Hepatocyte (in vitro differentiated cells): ENCODE measurements around the gene EVX2. TPM values are rescaled to one million over a fixed set of nuclear protein-coding genes. Genes with fewer than 3 reads are reported as not detected.
A peak's percentile ranks its signal among the peaks of the same experiment; 100 is the strongest.

ENCODE experiments used
- DNase-seq: peaks from one replicate; pipeline ENCODE4 v3.0.0-alpha.2; 2016; ENCODE audit warnings: low spot score
- H2AFZ ChIP-seq: fragments of 200-600 bp; sonication (generic); 2 replicates; pipeline ENCODE4 v1.6.0; 2016; ENCODE audit warnings: antibody characterized with exemption, mild to moderate bottlenecking
- H3K27ac ChIP-seq: fragments of 200-600 bp; sonication (generic); 2 replicates; pipeline ENCODE4 v1.5.1; 2016; ENCODE audit warnings: mild to moderate bottlenecking
- H3K27me3 ChIP-seq: fragments of 200-600 bp; sonication (generic); 2 replicates; pipeline ENCODE4 v1.6.1; 2016
- H3K36me3 ChIP-seq: fragments of 200-600 bp; sonication (generic); replicated peaks from 2 replicates; pipeline ENCODE4 v1.5.1; 2016; ENCODE audit warnings: low read depth; ENCODE audit not compliant: insufficient read depth
- H3K4me1 ChIP-seq: fragments of 200-600 bp; sonication (generic); 2 replicates; pipeline ENCODE4 v1.5.1; 2016; ENCODE audit warnings: mild to moderate bottlenecking, moderate library complexity; ENCODE audit not compliant: insufficient read depth
- H3K4me2 ChIP-seq: fragments of 200-600 bp; sonication (generic); 2 replicates; pipeline ENCODE4 v1.6.0; 2016
- H3K4me3 ChIP-seq: fragments of 200-600 bp; sonication (generic); 2 replicates; pipeline ENCODE4 v1.5.1; 2016; ENCODE audit warnings: mild to moderate bottlenecking
- H3K79me2 ChIP-seq: fragments of 200-600 bp; sonication (generic); 2 replicates; pipeline ENCODE4 v1.6.0; 2017; ENCODE audit warnings: mild to moderate bottlenecking
- H3K9me2 ChIP-seq: fragments of 200-600 bp; sonication (generic); replicated peaks from 2 replicates; pipeline ENCODE4 v1.6.0; 2017; ENCODE audit warnings: mild to moderate bottlenecking; ENCODE audit not compliant: insufficient read depth
- H3K9me3 ChIP-seq: fragments of 200-600 bp; sonication (generic); 2 replicates; pipeline ENCODE4 v1.5.1; 2016; ENCODE audit warnings: low read depth, mild to moderate bottlenecking
- H4K20me1 ChIP-seq: fragments of 200-600 bp; sonication (generic); 2 replicates; pipeline ENCODE4 v1.6.0; 2016; ENCODE audit warnings: mild to moderate bottlenecking; ENCODE audit not compliant: insufficient read depth, poor library complexity, severe bottlenecking
- CTCF ChIP-seq: fragments of 200-600 bp; sonication (generic); IDR thresholded peaks from 2 replicates; pipeline ENCODE4 v1.5.1; 2016; ENCODE audit warnings: antibody characterized with exemption, mild to moderate bottlenecking; ENCODE audit not compliant: poor library complexity
- EZH2 ChIP-seq: fragments of 200-600 bp; sonication (generic); IDR thresholded peaks from 2 replicates; pipeline ENCODE4 v1.6.1; 2016; ENCODE audit warnings: antibody characterized with exemption, mild to moderate bottlenecking, borderline replicate concordance
- EZH2phosphoT487 ChIP-seq: fragments of 200-600 bp; sonication (generic); IDR thresholded peaks from one replicate; pipeline ENCODE4 v1.6.1; 2018; ENCODE audit warnings: antibody characterized with exemption, mild to moderate bottlenecking, low read depth, moderate library complexity; ENCODE audit not compliant: unreplicated experiment, severe bottlenecking
- WGBS: methylation state at CpG from one replicate; pipeline ENCODE4 v1.1.6; 2016; ENCODE audit warnings: low lambda C conversion rate; ENCODE audit errors: missing lambda C conversion rate; 5-methylcytosine and 5-hydroxymethylcytosine counted together
- polyA plus RNA-seq: library from polyadenylated mRNA; unstranded; fragments of >200 nt; fragmentation: Nextera tagmentation; extraction: Ambion mirVana; gene quantifications from 2 replicates; pipeline ENCODE4 v1.2.1, GENCODE V29; 2016
- total RNA-seq: library from RNA; depleted of rRNA; stranded (reverse); fragments of >200 nt; gene quantifications from 2 replicates; pipeline ENCODE4 v1.2.3, GENCODE V29; 2014

Gene EVX2
- total and polyA plus RNA-seq, 2 experiments from 2014 or later, result 1.7 to 3.5 TPM

- no peak for TF ChIP-seq EZH2phosphoT487
- no peak for TF ChIP-seq CTCF
- TF ChIP-seq EZH2, result no peak
- peaks cover 73% of the 10 kb centered on the region for H3K27me3 ChIP-seq
- no peak overlapping the region for H3K27ac ChIP-seq
- H4K20me1 ChIP-seq, result no peaks in the 10 kb centered on the region
- H3K9me2 ChIP-seq, result no peaks in the 10 kb centered on the region
- H3K79me2 ChIP-seq, result no peaks in the 10 kb centered on the region
- no peak for DNase-seq
- no peaks in the 10 kb centered on the region for H3K4me1 ChIP-seq
- no peak overlapping the region for H2AFZ ChIP-seq
- H3K9me3 ChIP-seq, result no peaks in the 10 kb centered on the region
- no peaks in the 10 kb centered on the region for H3K36me3 ChIP-seq
- WGBS, result 52% methylated on average over 2 of the region's 2 CpGs
- no peak overlapping the region for H3K4me2 ChIP-seq
- no peak overlapping the region for H3K4me3 ChIP-seq
These were observed 19.8 kb downstream of the EVX2 start for GRCh38 chr2:176063958-176064357.

GRCh38 chr2:176056406-176056805 lies 27.4 kb downstream of the EVX2 start:
- H3K4me2 ChIP-seq, result no peak overlapping the region
- no peaks in the 10 kb centered on the region for H3K79me2 ChIP-seq
- no peaks in the 10 kb centered on the region for H4K20me1 ChIP-seq
- H3K4me3 ChIP-seq, result no peak overlapping the region
- peaks cover 11% of the 10 kb centered on the region for H3K27me3 ChIP-seq
- 25% methylated on average over 1 of the region's 1 CpG for WGBS
- no peak overlapping the region for H2AFZ ChIP-seq
- H3K9me2 ChIP-seq, result no peaks in the 10 kb centered on the region
- peak; percentile 33 for DNase-seq
- no peak overlapping the region for H3K27ac ChIP-seq
- no peak for TF ChIP-seq CTCF
- no peak for TF ChIP-seq EZH2
- TF ChIP-seq EZH2phosphoT487, result no peak
- H3K4me1 ChIP-seq, result no peaks in the 10 kb centered on the region
- H3K9me3 ChIP-seq, result no peaks in the 10 kb centered on the region
- H3K36me3 ChIP-seq, result no peaks in the 10 kb centered on the region

- no peaks in the 10 kb centered on the region for H3K4me1 ChIP-seq
- H2AFZ ChIP-seq, result no peak overlapping the region
- no peaks in the 10 kb centered on the region for H3K79me2 ChIP-seq
- TF ChIP-seq EZH2phosphoT487 (no peak), CTCF (no peak), EZH2 (no peak)
- no peak overlapping the region for H3K27ac ChIP-seq
- no peak overlapping the region for H3K4me3 ChIP-seq
- no peak overlapping the region for H3K4me2 ChIP-seq
- DNase-seq, result no peak
- H3K27me3 ChIP-seq, result no peaks in the 10 kb centered on the region
- 62% methylated on average over 3 of the region's 3 CpGs for WGBS
- no peaks in the 10 kb centered on the region for H4K20me1 ChIP-seq
- no peaks in the 10 kb centered on the region for H3K9me2 ChIP-seq
- no peaks in the 10 kb centered on the region for H3K36me3 ChIP-seq
- no peaks in the 10 kb centered on the region for H3K9me3 ChIP-seq
These were observed 44.4 kb downstream of the EVX2 start for GRCh38 chr2:176039375-176039774.

GRCh38 chr2:176038694-176039093 lies 45.1 kb downstream of the EVX2 start:
- Histone ChIP-seq H3K4me2 (no peak overlapping the region), H3K27me3 (no peaks in the 10 kb centered on the region), H2AFZ (no peak overlapping the region), H3K9me3 (no peaks in the 10 kb centered on the region), H3K9me2 (no peaks in the 10 kb centered on the region), H3K4me3 (no peak overlapping the region), H3K27ac (no peak overlapping the region), H4K20me1 (no peaks in the 10 kb centered on the region), H3K36me3 (no peaks in the 10 kb centered on the region), H3K79me2 (no peaks in the 10 kb centered on the region), H3K4me1 (no peaks in the 10 kb centered on the region)
- DNase-seq, result no peak
- TF ChIP-seq EZH2phosphoT487, result no peak
- TF ChIP-seq CTCF, result no peak
- no peak for TF ChIP-seq EZH2
- 91% methylated on average over 2 of the region's 2 CpGs for WGBS
